ENCODE data around the gene PTPRN2.
"Not testable (repeated sequence)": the region's sequence is repeated elsewhere in the genome, so short reads cannot be mapped to it uniquely, and the experiment has no call there.

PTPRN2 gene

DNA sequence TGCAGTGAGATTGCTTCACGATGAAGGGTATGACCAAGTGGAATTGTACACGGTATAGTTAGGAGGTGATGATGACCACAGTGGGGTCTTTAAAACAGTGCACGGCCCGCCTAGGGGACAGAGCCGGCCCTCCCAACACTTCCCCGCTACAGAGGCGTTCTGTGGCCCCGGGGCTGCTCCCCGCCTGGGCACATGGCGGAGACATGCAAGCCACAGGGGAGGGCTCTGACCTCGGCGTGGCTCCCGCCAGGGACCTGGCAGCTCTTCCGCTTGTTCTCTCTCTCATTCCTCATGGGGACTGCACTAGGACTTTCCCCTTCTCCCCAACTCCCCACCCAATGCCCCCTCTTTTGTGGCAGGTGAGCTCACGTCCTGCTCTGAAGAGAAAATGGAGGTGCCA is 857.0 kb downstream of the PTPRN2 start:
- no peak for DNase-seq (ENCODE audit: low read depth)
- H3K4me3 ChIP-seq (ENCODE audit: low read depth, low read length) = no peak overlapping the region
- TF ChIP-seq, protein P1, sequence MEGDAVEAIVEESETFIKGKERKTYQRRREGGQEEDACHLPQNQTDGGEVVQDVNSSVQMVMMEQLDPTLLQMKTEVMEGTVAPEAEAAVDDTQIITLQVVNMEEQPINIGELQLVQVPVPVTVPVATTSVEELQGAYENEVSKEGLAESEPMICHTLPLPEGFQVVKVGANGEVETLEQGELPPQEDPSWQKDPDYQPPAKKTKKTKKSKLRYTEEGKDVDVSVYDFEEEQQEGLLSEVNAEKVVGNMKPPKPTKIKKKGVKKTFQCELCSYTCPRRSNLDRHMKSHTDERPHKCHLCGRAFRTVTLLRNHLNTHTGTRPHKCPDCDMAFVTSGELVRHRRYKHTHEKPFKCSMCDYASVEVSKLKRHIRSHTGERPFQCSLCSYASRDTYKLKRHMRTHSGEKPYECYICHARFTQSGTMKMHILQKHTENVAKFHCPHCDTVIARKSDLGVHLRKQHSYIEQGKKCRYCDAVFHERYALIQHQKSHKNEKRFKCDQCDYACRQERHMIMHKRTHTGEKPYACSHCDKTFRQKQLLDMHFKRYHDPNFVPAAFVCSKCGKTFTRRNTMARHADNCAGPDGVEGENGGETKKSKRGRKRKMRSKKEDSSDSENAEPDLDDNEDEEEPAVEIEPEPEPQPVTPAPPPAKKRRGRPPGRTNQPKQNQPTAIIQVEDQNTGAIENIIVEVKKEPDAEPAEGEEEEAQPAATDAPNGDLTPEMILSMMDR (IDR thresholded peaks at IDR 0.05; ENCODE audit: low read depth, low read length, missing control alignments) = no peak

DNA sequence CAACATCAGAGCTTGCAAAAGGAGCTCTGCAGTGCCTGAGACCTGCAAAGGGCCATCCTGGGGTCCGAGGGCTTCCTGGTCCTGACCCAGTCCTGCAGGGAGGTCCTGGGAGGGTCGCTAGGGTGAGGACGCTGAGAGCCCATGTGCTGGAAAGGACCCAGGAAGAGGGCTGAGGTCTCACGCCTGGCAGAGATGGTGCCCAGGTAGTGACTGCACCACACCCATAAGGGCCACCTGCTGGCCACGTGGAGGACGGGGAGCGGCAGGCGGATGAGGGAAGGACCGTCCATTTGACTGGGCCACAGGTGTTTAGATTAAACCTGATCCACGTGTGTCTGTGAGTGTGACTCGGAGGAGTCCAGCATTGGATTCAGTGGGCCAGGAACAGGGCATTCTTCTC is 858.1 kb downstream of the PTPRN2 start:
- no peak overlapping the region for H3K4me3 ChIP-seq (ENCODE audit: low read depth, low read length)
- TF ChIP-seq, protein P1 (IDR thresholded peaks at IDR 0.05; ENCODE audit: low read depth, low read length, missing control alignments) = no peak
- no peak for DNase-seq (ENCODE audit: low read depth)

DNA sequence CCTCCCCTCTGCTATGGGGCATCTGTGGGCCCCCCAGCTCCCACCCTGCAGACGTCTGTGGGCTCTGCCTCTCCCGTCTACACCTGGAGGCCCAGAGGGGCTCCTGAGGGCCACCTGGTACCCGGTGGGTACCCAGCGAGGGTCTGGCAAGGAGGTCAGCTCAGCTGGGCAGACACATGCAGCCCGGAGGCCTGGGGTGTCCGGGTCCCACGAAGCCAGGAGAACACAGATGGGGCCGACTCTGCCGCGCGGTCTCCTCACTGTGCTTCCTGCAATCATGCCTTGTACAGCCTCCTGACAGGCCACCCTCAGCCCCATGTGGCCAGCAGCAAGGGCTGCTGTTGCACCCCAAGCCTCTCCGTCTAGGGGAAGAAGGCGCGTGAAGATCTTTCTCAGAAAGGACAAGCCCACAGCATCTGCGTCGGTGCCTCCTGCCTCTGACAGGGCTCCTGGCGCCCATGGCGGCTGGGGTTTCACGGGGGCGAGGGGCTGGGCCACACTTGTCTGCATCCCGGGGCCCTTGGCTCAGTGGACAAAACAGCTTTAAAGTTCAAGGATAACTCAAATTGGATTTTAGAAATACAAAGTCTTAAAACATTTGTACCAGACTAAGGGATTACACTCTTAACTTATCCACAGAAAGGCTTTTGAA is 859.5 kb downstream of the PTPRN2 start:
- TF ChIP-seq, protein P1 (IDR thresholded peaks at IDR 0.05; ENCODE audit: low read depth, low read length, missing control alignments) = no peak
- H3K4me3 ChIP-seq (ENCODE audit: low read depth, low read length) = no peak overlapping the region
- no peak for DNase-seq (ENCODE audit: low read depth)

GRCh38 chr7:157726764-157727163 is 860.9 kb downstream of the PTPRN2 start:
- TF ChIP-seq, protein P1 (IDR thresholded peaks at IDR 0.05; ENCODE audit: low read depth, low read length, missing control alignments) = no peak
- no peak for DNase-seq (ENCODE audit: low read depth)
- H3K4me3 ChIP-seq (ENCODE audit: low read depth, low read length) = no peak overlapping the region

DNA sequence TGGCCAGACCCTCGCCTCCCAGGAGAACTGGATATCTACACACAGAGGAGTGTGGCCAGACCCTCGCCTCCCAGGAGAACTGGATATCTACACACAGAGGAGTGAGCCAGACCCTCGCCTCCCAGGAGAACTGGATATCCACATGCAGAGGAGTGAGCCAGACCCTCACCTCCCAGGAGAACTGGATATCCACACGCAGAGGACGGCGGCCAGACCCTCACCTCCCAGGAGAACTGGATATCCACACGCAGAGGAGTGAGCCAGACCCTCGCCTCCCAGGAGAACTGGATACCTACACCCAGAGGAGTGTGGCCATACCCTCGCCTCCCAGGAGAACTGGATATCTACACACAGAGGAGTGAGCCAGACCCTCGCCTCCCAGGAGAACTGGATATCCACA is 862.3 kb downstream of the PTPRN2 start:
- DNase-seq (ENCODE audit: low read depth); H3K4me3 ChIP-seq (ENCODE audit: low read depth, low read length): not testable (repeated sequence)

- no peak overlapping the region for H3K4me3 ChIP-seq (ENCODE audit: low read depth, low read length)
- TF ChIP-seq, protein P1 (IDR thresholded peaks at IDR 0.05; ENCODE audit: low read depth, low read length, missing control alignments) = no peak
- DNase-seq (ENCODE audit: low read depth) = no peak
Observed at GRCh38 chr7:157723205-157723604, 864.4 kb downstream of the PTPRN2 start.

DNA sequence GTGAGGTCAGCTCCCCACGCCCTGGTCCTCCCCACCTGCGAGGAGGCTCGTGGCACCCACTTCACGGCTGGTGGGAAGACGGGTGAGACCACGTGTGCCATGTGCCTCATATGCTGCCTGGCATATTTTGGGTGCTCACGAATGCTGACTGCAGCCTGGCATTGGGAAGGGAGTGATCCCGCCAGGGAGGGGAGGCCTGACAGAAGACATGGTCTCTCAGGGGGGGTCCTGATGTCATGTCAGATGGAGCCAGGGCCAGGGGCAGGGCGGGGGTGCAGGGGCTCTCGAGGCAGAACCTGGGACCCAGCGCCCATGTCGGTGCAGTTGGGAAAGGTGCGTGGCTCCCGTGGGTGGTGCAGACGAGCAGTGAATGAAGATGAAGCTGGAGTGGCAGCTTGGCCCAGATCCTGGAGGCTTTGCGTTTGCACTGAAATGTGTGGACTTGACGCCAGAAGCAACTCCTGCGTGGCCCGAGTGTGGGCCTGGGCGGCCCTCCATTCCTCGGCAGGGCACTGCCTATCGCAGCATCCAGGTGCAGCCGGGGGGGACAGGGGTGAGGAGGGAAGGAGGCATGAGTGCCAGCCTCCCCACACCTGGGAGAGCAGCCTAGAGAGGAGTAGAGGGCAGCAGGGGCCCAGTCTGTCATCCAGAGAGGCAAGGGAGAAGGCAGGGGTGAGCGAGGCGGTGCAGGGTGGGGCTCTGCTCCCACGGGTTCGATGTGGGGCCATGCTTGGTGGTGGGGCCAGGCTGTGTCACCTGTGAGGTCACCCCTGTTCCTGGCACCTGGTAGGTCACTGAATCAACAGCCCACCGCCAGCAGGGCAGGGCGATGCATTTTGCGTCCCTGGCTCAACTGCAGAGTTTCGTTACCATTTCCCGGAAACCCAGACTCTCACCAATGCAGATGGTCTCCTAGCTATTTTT is 865.2 kb downstream of the PTPRN2 start:
- TF ChIP-seq, protein P1 (IDR thresholded peaks at IDR 0.05; ENCODE audit: low read depth, low read length, missing control alignments) = no peak
- DNase-seq (ENCODE audit: low read depth) = no peak
- H3K4me3 ChIP-seq (ENCODE audit: low read depth, low read length) = no peak overlapping the region
